Activated naive CD8-positive, alpha-beta T cell treated with anti-CD3 and anti-CD28 coated beads for 36 hours (primary cell): Measurements from ENCODE around the gene RRP12. TPM values are rescaled to one million over a fixed set of nuclear protein-coding genes. Genes with fewer than 3 reads are reported as not detected.

Experiments used
- DNase-seq: peaks from one replicate; pipeline ENCODE4 v3.0.0; 2021
- H3K27ac Mint-ChIP-seq: one replicate; pipeline ENCODE4 v1.8.0; 2022; ENCODE audit warnings: mild to moderate bottlenecking, moderate library complexity, mixed read lengths
- H3K27me3 Mint-ChIP-seq: one replicate; pipeline ENCODE4 v1.8.0; 2022; ENCODE audit warnings: mild to moderate bottlenecking, mixed read lengths
- H3K36me3 Mint-ChIP-seq: one replicate; pipeline ENCODE4 v1.8.0; 2021; ENCODE audit warnings: mild to moderate bottlenecking, mixed read lengths
- H3K4me1 Mint-ChIP-seq: one replicate; pipeline ENCODE4 v1.8.0; 2021; ENCODE audit warnings: mixed read lengths
- H3K4me3 Mint-ChIP-seq: one replicate; pipeline ENCODE4 v1.8.0; 2022; ENCODE audit warnings: mild to moderate bottlenecking, moderate library complexity, mixed read lengths
- H3K9me3 Mint-ChIP-seq: one replicate; pipeline ENCODE4 v1.8.0; 2022; ENCODE audit warnings: mixed read lengths
- total RNA-seq, 2 experiments: library from RNA; stranded (reverse); gene quantifications; one replicate each; pipeline ENCODE4 v1.2.3, GENCODE V29; 2021

The RRP12 gene, protein sequence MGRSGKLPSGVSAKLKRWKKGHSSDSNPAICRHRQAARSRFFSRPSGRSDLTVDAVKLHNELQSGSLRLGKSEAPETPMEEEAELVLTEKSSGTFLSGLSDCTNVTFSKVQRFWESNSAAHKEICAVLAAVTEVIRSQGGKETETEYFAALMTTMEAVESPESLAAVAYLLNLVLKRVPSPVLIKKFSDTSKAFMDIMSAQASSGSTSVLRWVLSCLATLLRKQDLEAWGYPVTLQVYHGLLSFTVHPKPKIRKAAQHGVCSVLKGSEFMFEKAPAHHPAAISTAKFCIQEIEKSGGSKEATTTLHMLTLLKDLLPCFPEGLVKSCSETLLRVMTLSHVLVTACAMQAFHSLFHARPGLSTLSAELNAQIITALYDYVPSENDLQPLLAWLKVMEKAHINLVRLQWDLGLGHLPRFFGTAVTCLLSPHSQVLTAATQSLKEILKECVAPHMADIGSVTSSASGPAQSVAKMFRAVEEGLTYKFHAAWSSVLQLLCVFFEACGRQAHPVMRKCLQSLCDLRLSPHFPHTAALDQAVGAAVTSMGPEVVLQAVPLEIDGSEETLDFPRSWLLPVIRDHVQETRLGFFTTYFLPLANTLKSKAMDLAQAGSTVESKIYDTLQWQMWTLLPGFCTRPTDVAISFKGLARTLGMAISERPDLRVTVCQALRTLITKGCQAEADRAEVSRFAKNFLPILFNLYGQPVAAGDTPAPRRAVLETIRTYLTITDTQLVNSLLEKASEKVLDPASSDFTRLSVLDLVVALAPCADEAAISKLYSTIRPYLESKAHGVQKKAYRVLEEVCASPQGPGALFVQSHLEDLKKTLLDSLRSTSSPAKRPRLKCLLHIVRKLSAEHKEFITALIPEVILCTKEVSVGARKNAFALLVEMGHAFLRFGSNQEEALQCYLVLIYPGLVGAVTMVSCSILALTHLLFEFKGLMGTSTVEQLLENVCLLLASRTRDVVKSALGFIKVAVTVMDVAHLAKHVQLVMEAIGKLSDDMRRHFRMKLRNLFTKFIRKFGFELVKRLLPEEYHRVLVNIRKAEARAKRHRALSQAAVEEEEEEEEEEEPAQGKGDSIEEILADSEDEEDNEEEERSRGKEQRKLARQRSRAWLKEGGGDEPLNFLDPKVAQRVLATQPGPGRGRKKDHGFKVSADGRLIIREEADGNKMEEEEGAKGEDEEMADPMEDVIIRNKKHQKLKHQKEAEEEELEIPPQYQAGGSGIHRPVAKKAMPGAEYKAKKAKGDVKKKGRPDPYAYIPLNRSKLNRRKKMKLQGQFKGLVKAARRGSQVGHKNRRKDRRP (N-terminal part only)
- 10 to 100 TPM; 82.2 to 88.4 TPM for total RNA-seq

GRCh38 chr10:97400665-97401454, at the start of gene RRP12:
RRP12 (minus strand) TSS chr10:97401340; CDS start chr10:97401231, 109 bp downstream.
- DNase-seq: peak; percentile 81
- peaks cover 6% of the 10 kb centered on the region for H3K4me1 Mint-ChIP-seq
- H3K36me3 Mint-ChIP-seq: peaks cover 8% of the 10 kb centered on the region
- peak within 1 kb of the TSS; percentile 93 for H3K4me3 Mint-ChIP-seq
- no peaks in the 10 kb centered on the region for H3K27me3 Mint-ChIP-seq
- H3K9me3 Mint-ChIP-seq: no peaks in the 10 kb centered on the region
- H3K27ac Mint-ChIP-seq: peak within 1 kb of the TSS; percentile 91

- Mint-ChIP-seq H3K4me1 (peaks cover 51% of the 10 kb centered on the region), H3K27me3 (no peaks in the 10 kb centered on the region), H3K27ac (no peak overlapping the region), H3K9me3 (no peaks in the 10 kb centered on the region), H3K4me3 (no peak overlapping the region), H3K36me3 (peaks cover 24% of the 10 kb centered on the region)
- DNase-seq: no peak
Measured at GRCh38 chr10:97450828-97451227, 49.7 kb upstream of the RRP12 start.

DNA sequence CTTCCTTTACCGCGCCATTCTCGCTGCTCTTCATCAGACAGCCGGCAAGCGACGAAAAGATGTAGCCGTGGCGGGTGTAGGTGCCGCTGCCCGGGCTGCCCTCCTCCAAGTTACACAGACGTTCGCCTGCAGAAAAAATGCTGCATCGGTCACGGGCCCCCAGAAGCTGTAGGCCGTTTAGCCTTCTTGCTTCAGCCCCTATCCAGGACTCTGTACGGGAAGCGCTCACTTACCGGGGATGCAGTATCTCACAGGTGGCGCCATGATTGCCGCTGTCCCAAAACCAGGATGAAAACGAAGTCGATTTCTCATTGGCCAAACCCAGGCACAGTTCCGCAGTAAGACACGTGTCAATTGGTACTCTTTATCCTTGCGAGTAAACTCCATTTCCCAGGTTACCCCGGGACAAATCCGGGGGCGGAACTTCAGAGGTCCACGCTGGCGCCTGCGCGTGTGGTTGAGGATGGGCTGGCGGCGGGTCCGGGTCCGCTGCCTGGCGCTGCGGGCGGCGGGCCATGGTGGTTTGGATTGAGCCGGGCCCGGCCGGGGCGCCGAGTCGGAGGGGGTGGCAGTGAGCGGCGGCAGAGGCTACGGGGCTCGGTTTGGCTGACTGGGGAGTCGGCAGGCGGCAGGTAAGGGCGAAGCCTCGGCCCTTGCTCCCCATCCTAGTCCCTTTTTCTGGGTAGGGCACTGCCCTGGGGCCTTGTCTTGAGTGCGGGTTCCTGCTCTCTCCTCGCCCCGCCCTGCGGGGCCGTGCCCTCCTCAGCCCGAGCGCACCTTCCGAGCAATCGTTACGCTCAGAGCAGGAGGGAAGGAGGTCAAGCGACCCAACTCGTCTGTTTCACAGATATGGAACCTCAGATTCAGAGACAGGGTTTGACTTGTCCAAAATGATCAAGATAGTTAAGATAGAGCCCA, 44.8 kb upstream of the RRP12 start, which contains the start of the genes EXOSC1 and ZDHHC16:
Gene EXOSC1, minus strand, starts transcription at position 285 of the 918 bp plus-strand sequence. Its CDS starts 21 bp downstream, at position 264.
Gene ZDHHC16, plus strand, starts transcription at position 454 of the 918 bp plus-strand sequence. CDS start 5,501 bp downstream, outside the sequence.
- no peaks in the 10 kb centered on the region for H3K27me3 Mint-ChIP-seq
- H3K9me3 Mint-ChIP-seq: no peaks in the 10 kb centered on the region
- peak within 1 kb of the TSS; percentile 99 for H3K4me3 Mint-ChIP-seq
- peak; percentile 92 for DNase-seq
- H3K36me3 Mint-ChIP-seq: peaks cover 19% of the 10 kb centered on the region
- peaks cover 38% of the 10 kb centered on the region for H3K4me1 Mint-ChIP-seq
- peak within 1 kb of the TSS; percentile 87 for H3K27ac Mint-ChIP-seq

DNA sequence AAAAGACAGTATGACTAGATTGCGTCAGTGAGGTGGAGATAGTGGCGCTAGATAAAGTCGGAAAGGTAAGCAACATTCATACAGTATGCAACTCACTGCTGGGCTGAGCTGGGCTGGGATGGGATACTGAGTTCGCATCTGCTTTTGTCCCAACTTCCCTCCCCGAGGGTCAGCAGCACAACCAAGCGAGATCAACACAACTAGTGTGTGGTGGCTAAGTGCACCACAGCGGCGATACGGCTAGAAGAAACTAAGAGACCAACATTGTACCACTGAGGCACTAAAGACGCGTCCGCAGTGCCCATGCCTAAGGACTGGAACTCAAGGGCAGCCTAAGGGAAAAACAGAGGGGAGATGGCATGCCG, 44.2 kb upstream of the RRP12 start:
- peaks cover 20% of the 10 kb centered on the region for H3K36me3 Mint-ChIP-seq
- DNase-seq: no peak
- peaks cover 36% of the 10 kb centered on the region for H3K4me1 Mint-ChIP-seq
- H3K27me3 Mint-ChIP-seq: no peaks in the 10 kb centered on the region
- H3K9me3 Mint-ChIP-seq: no peaks in the 10 kb centered on the region
- H3K27ac Mint-ChIP-seq: peak overlapping the region; percentile 87
- H3K4me3 Mint-ChIP-seq: peak overlapping the region; percentile 99

- peak overlapping the region; percentile 76 for H3K27ac Mint-ChIP-seq
- H3K27me3 Mint-ChIP-seq: no peaks in the 10 kb centered on the region
- H3K4me3 Mint-ChIP-seq: peak overlapping the region; percentile 99
- no peak for DNase-seq
- H3K9me3 Mint-ChIP-seq: no peaks in the 10 kb centered on the region
- H3K4me1 Mint-ChIP-seq: peaks cover 39% of the 10 kb centered on the region
- H3K36me3 Mint-ChIP-seq: peaks cover 20% of the 10 kb centered on the region
Measured at GRCh38 chr10:97444212-97444611, 43.1 kb upstream of the RRP12 start.

DNA sequence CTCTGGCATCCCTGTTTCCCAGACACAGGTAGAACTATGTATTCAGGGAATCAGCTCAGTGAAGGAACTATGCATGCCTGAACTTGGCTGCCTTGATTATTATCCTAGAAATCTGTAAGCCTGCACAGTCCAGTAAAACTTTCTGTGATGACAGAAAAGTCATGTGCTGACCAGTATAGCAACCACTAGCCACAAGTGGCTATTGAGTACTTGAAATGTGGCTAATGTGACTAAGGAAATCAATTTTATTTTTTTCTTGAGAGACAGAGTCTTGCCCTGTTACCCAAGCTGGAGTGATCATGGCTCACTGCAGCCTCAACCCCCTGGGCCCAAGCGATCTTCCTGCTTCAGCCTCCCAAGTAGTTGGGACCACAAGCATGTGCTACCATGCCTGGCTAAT, 41.1 kb upstream of the RRP12 start:
- Mint-ChIP-seq H3K9me3 (no peaks in the 10 kb centered on the region), H3K4me1 (peaks cover 24% of the 10 kb centered on the region), H3K27me3 (no peaks in the 10 kb centered on the region), H3K36me3 (peaks cover 15% of the 10 kb centered on the region), H3K4me3 (no peak overlapping the region), H3K27ac (no peak overlapping the region)
- no peak for DNase-seq

DNA sequence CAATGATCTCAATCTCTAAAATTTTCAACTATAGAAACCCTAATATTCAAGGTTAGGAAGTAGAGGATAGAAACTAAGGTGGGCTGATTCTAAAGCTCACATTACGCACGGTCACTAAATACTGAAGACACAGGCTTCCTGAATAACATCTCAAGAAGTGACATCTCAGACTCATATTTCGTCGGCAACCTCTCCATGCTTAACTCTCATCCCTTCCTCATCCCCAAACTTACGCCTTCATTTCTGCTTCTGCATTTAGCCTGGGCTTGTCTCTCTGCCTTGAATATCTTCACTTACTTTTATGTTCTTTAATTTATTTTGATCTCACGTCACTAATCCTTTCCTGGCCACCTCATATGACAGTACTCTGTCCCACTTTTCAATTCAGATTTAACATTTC, 34.1 kb upstream of the RRP12 start:
- H3K36me3 Mint-ChIP-seq: peaks cover 31% of the 10 kb centered on the region
- H3K9me3 Mint-ChIP-seq: no peaks in the 10 kb centered on the region
- H3K4me3 Mint-ChIP-seq: no peak overlapping the region
- DNase-seq: no peak
- no peaks in the 10 kb centered on the region for H3K27me3 Mint-ChIP-seq
- peak overlapping the region; percentile 9 for H3K27ac Mint-ChIP-seq
- H3K4me1 Mint-ChIP-seq: peaks cover 6% of the 10 kb centered on the region

DNA sequence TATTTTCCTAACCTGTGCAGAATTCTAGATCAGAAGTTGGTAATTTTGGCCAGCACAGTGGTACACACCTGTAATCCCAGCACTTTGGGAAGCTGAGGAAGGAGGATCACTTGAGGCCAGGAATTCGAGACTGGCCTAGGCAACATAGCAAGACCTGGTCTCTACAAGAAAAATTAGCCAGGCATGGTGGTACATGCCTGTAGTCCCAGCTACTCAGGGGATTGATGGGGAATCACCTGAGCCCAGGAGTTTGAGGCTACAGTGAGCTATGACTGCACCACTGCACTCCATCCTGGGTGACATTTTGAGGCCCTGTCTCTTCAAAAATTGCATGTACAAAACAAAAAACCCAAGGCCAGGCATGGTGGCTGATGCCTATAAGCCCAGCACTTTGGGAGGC, 33.4 kb upstream of the RRP12 start:
- Mint-ChIP-seq H3K36me3 (peaks cover 37% of the 10 kb centered on the region), H3K9me3 (no peaks in the 10 kb centered on the region), H3K4me3 (no peak overlapping the region), H3K4me1 (peaks cover 8% of the 10 kb centered on the region), H3K27ac (peak overlapping the region; percentile 48), H3K27me3 (no peaks in the 10 kb centered on the region)
- no peak for DNase-seq

GRCh38 chr10:97434055-97434454, 32.9 kb upstream of the RRP12 start:
- H3K9me3 Mint-ChIP-seq: no peaks in the 10 kb centered on the region
- H3K4me3 Mint-ChIP-seq: no peak overlapping the region
- no peaks in the 10 kb centered on the region for H3K27me3 Mint-ChIP-seq
- H3K36me3 Mint-ChIP-seq: peaks cover 42% of the 10 kb centered on the region
- peaks cover 12% of the 10 kb centered on the region for H3K4me1 Mint-ChIP-seq
- peak overlapping the region; percentile 48 for H3K27ac Mint-ChIP-seq
- DNase-seq: no peak

GRCh38 chr10:97428572-97428981, 27.4 kb upstream of the RRP12 start:
- Mint-ChIP-seq H3K4me1 (peaks cover 37% of the 10 kb centered on the region), H3K36me3 (peaks cover 62% of the 10 kb centered on the region), H3K27ac (peak overlapping the region; percentile 93), H3K4me3 (peak overlapping the region; percentile 88), H3K9me3 (peaks cover 1% of the 10 kb centered on the region), H3K27me3 (peaks cover 3% of the 10 kb centered on the region)
- DNase-seq: no peak

DNA sequence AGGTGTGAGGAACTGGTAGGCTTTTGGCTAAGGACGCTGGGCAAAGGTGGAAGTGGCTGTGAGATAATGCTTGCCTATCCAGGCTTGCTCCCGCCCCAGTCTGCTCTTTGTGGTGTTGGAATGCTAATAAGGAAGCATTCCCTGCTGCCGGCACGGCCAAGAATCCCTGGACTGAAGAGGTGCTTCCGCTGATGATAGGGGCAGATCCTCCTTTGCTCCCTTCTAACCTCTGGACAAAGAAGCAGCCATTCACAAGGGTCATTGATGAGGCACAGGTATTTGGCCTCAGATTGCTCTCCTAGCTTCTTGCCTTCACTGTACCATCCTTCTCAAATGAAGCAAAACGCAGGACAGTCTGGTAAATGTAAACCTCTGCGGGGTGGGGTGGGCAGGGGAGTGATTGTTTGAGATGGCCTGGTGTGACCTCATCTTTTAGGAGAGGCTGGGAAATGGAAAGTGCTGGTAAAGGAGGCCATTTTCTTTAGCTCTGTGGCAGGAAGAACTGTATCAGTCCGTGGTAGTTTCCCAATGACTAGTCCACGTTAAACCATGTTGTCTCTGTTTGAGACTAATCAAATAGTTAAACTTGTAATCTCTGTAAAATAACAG, 26.5 kb upstream of the RRP12 start:
- peaks cover 1% of the 10 kb centered on the region for H3K9me3 Mint-ChIP-seq
- H3K27ac Mint-ChIP-seq: peak overlapping the region; percentile 96
- H3K36me3 Mint-ChIP-seq: peaks cover 58% of the 10 kb centered on the region
- H3K4me1 Mint-ChIP-seq: peaks cover 45% of the 10 kb centered on the region
- DNase-seq: peak; percentile 37
- H3K4me3 Mint-ChIP-seq: peak overlapping the region; percentile 89
- peaks cover 3% of the 10 kb centered on the region for H3K27me3 Mint-ChIP-seq

DNA sequence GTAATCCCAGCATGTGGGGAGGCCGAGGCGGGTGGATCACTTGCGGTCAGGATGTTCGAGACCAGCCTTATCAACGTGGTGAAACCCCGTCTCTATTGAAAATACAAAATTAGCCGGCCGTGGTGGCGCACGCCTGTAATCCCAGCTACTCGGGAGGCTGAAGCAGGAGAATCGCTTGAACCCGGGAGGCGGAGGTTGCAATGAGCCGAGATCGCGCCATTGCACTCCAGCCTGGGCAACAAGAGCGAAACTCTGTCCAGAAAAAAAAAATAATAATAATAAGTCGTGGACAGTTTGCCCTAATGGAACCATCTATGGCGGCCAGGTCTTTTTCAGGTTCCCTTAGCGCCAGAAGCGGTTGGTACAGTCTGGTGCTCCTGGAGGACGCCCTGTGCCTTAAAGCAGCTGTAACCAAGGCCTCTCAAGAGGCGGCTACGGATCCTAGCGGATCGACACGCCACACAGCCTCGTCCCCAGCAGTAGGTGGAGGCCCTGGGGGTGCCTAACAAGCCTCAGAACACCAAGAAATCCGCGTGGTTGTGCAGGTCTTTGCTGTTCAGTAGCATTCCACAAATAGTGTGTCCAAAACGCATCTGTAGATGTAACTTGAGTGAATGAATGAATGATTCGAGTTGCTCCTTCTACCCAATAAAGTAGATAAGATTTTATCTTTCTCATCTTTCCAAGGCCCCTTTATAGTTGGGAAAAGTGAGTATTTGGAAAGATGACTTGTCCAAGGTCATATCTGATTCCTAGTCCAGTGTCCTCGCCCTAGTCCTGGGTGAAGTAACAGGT, 25.8 kb upstream of the RRP12 start:
- Mint-ChIP-seq H3K4me3 (peak overlapping the region; percentile 89), H3K36me3 (peaks cover 55% of the 10 kb centered on the region), H3K4me1 (peaks cover 47% of the 10 kb centered on the region), H3K27ac (peak overlapping the region; percentile 96), H3K9me3 (peaks cover 1% of the 10 kb centered on the region), H3K27me3 (peaks cover 3% of the 10 kb centered on the region)
- DNase-seq: no peak
